Anterior cingulate cortex (tissue), 58 donors: ENCODE measurements around the gene CYB5D1.

Source experiments
- DNase-seq, 58 donors: peaks; one replicate each; lab custom pipeline; 2025; lab: John Stamatoyannopoulos, UW

The CYB5D1 gene

DNA sequence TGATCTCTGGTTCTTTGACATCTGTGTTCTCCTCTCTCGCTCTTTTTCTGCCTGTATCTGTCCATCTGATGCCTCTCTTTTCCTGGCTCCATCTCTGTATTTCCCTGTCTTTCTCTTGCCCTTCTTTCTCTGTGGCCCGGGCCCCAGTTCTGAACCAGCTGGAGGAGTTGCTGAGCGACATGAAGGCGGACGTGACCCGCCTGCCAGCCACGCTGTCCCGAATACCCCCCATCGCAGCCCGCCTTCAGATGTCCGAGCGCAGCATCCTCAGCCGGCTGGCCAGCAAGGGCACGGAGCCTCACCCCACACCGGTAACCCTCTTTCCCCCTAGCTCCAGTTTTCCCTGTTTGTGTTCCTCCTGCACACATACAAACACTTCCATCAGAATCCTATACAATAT, 52.5 kb downstream of the CYB5D1 start:
- DNase-seq = no peak

DNA sequence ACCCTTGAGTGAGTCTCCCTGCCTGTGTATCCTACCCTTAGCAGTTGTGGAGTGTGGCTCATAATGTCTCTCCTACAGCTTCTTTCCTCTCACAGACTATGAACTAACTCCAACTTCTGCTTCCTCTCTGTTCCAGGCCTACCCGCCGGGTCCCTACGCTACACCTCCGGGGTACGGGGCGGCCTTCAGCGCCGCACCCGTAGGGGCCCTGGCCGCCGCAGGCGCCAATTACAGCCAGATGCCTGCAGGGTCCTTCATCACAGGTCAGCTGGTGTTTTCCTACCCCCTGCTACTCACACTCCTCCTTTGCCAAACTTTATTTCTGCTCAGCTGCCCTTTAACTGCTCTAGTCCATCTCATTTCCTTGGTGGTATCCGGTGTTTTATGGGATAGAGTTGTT, 52.9 kb downstream of the CYB5D1 start:
- no peak for DNase-seq

DNA sequence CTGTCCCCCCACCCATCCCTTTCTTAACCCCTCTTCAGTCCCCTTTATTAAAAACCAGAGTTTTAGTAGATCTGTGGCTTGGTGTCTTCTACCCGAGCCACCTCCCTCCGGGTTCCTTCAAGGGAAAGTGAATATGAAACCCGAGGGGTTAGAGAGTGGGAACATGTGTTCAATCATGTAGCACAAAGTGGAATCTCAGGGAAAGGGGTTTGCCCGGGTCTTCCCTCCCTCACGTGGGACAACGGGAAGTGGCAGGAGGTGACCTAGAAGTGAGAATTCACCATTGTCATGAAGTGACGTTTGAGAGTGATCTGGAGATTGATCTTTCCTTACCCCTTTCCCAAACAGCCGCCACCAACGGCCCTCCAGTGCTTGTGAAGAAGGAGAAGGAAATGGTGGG, 53.3 kb downstream of the CYB5D1 start:
- DNase-seq = no peak
